ENCODE results near the gene MOGAT3. TPM values are rescaled to one million over a fixed set of nuclear protein-coding genes. Genes with fewer than 3 reads are reported as not detected.
"Not testable (repeated sequence)": the region's sequence is repeated elsewhere in the genome, so short reads cannot be mapped to it uniquely, and the experiment has no call there.

The MOGAT3 gene
- total RNA-seq, 1 donor from 2014 or later, result not detected

- TF ChIP-seq, protein P1, sequence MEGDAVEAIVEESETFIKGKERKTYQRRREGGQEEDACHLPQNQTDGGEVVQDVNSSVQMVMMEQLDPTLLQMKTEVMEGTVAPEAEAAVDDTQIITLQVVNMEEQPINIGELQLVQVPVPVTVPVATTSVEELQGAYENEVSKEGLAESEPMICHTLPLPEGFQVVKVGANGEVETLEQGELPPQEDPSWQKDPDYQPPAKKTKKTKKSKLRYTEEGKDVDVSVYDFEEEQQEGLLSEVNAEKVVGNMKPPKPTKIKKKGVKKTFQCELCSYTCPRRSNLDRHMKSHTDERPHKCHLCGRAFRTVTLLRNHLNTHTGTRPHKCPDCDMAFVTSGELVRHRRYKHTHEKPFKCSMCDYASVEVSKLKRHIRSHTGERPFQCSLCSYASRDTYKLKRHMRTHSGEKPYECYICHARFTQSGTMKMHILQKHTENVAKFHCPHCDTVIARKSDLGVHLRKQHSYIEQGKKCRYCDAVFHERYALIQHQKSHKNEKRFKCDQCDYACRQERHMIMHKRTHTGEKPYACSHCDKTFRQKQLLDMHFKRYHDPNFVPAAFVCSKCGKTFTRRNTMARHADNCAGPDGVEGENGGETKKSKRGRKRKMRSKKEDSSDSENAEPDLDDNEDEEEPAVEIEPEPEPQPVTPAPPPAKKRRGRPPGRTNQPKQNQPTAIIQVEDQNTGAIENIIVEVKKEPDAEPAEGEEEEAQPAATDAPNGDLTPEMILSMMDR (IDR thresholded peaks at IDR 0.05; ENCODE audit: unreplicated experiment), result no peak
- DNase-seq (ENCODE audit: low spot score, unreplicated experiment), result no peak
- Mint-ChIP-seq H3K9me3 (ENCODE audit: low read depth) (no peaks in the 10 kb centered on the region), H3K4me1 (ENCODE audit: low read depth) (peaks cover 6% of the 10 kb centered on the region), H3K36me3 (ENCODE audit: insufficient read depth) (peaks cover 3% of the 10 kb centered on the region), H3K27ac (no peak overlapping the region), H3K27me3 (peaks cover 42% of the 10 kb centered on the region), H3K4me3 (ENCODE audit: low read depth) (no peak overlapping the region)
Measured at GRCh38 chr7:101201695-101202602, 1.1 kb upstream of the MOGAT3 start.

GRCh38 chr7:101200504-101200861, 353 bp downstream of the MOGAT3 start:
- H3K4me3 Mint-ChIP-seq (ENCODE audit: low read depth), result no peak overlapping the region

GRCh38 chr7:101199522-101199921, 1.3 kb downstream of the MOGAT3 start:
- not testable (repeated sequence) for DNase-seq (ENCODE audit: low spot score, unreplicated experiment); H3K4me1 Mint-ChIP-seq (ENCODE audit: low read depth)

More at GRCh38 chr7:101200504-101200861, 353 bp downstream of the MOGAT3 start:
- TF ChIP-seq, protein P1 (IDR thresholded peaks at IDR 0.05; ENCODE audit: unreplicated experiment), result no peak
- Mint-ChIP-seq H3K36me3 (ENCODE audit: insufficient read depth) (no peaks in the 10 kb centered on the region), H3K4me1 (ENCODE audit: low read depth) (peaks cover 6% of the 10 kb centered on the region), H3K9me3 (ENCODE audit: low read depth) (no peaks in the 10 kb centered on the region), H3K27me3 (peaks cover 42% of the 10 kb centered on the region), H3K27ac (no peak overlapping the region)
- DNase-seq (ENCODE audit: low spot score, unreplicated experiment), result no peak

DNA sequence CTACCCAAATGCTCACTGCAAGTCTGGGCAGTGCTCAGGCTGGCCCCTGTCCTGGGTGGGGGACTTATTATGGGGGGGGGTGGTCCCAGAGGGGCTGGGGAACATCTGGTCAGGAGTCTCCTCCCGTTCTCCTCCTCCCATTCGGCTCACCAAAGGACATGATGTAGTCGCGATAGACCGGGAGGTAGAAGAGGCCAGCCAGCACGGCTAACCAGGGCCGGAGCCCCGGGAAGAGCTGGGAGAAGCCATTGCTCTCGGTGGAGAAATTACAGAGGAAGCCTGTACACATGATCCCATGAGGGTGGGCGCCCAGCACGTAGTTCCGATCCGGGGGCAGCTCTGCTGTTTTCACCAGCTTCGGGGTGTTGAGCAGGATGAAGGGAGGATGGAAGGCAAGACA, 2.4 kb downstream of the MOGAT3 start:
- Mint-ChIP-seq H3K27me3 (peaks cover 37% of the 10 kb centered on the region), H3K9me3 (ENCODE audit: low read depth) (no peaks in the 10 kb centered on the region), H3K4me3 (ENCODE audit: low read depth) (no peak overlapping the region), H3K36me3 (ENCODE audit: insufficient read depth) (no peaks in the 10 kb centered on the region), H3K4me1 (ENCODE audit: low read depth) (peaks cover 6% of the 10 kb centered on the region), H3K27ac (no peak overlapping the region)
- TF ChIP-seq, protein P1 (IDR thresholded peaks at IDR 0.05; ENCODE audit: unreplicated experiment), result no peak
- DNase-seq (ENCODE audit: low spot score, unreplicated experiment), result no peak

More at GRCh38 chr7:101199522-101199921, 1.3 kb downstream of the MOGAT3 start:
- not testable (repeated sequence) for H3K27ac Mint-ChIP-seq; H3K4me3 Mint-ChIP-seq (ENCODE audit: low read depth); H3K36me3 Mint-ChIP-seq (ENCODE audit: insufficient read depth); H3K9me3 Mint-ChIP-seq (ENCODE audit: low read depth)
- H3K27me3 Mint-ChIP-seq, result peaks cover 47% of the 10 kb centered on the region

GRCh38 chr7:101197991-101198390, 2.8 kb downstream of the MOGAT3 start:
- H3K27ac Mint-ChIP-seq, result no peak overlapping the region
- no peaks in the 10 kb centered on the region for H3K9me3 Mint-ChIP-seq (ENCODE audit: low read depth)
- H3K4me3 Mint-ChIP-seq (ENCODE audit: low read depth), result no peak overlapping the region
- H3K27me3 Mint-ChIP-seq, result peaks cover 35% of the 10 kb centered on the region
- TF ChIP-seq, protein P1 (IDR thresholded peaks at IDR 0.05; ENCODE audit: unreplicated experiment), result no peak
- no peak for DNase-seq (ENCODE audit: low spot score, unreplicated experiment)
- H3K36me3 Mint-ChIP-seq (ENCODE audit: insufficient read depth), result no peaks in the 10 kb centered on the region
- H3K4me1 Mint-ChIP-seq (ENCODE audit: low read depth), result peaks cover 6% of the 10 kb centered on the region

GRCh38 chr7:101195884-101196283, 5.0 kb downstream of the MOGAT3 start:
- DNase-seq (ENCODE audit: low spot score, unreplicated experiment), result no peak

More at GRCh38 chr7:101195884-101196283, 5.0 kb downstream of the MOGAT3 start:
- no peaks in the 10 kb centered on the region for H3K36me3 Mint-ChIP-seq (ENCODE audit: insufficient read depth)
- TF ChIP-seq, protein P1 (IDR thresholded peaks at IDR 0.05; ENCODE audit: unreplicated experiment), result no peak
- peaks cover 5% of the 10 kb centered on the region for H3K4me1 Mint-ChIP-seq (ENCODE audit: low read depth)
- H3K27ac Mint-ChIP-seq, result no peak overlapping the region
- H3K9me3 Mint-ChIP-seq (ENCODE audit: low read depth), result no peaks in the 10 kb centered on the region
- H3K4me3 Mint-ChIP-seq (ENCODE audit: low read depth), result no peak overlapping the region
- peaks cover 25% of the 10 kb centered on the region for H3K27me3 Mint-ChIP-seq
